Measurements from ENCODE around the gene RPL11.

Gene RPL11

DNA sequence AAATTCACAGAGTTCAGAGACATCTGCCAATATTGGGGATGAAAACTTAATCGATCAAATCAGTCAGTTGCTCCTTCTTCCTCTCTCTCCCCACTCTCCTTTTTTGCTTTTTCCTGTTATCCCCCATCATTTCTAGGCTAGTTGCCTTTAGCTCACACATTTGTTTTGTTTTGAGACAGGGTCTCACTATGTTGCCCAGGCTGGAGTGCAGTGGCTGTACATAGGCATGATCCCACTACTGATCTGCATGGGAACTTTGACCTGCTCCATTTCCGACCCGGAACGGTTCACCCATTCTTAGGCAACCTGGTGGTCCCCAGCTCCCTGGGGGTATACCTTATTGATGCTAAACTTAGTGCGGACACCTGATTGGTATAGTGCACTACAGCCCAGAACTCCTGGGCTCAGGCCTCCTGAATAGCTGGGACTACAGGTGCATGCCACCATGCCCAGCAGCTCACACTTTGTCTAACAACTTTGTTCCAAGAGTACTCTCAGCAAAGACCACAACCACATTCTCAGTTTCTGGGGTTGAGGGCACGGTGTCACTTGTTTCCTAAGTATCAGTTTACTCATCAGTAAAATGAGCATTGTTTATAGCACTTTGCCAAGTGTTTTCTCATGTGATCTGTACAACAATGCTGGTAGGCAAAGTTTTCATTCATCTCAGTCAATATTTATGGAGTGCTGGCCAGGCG, 45.0 kb downstream of the RPL11 start:
- DNase-seq = no peak

DNA sequence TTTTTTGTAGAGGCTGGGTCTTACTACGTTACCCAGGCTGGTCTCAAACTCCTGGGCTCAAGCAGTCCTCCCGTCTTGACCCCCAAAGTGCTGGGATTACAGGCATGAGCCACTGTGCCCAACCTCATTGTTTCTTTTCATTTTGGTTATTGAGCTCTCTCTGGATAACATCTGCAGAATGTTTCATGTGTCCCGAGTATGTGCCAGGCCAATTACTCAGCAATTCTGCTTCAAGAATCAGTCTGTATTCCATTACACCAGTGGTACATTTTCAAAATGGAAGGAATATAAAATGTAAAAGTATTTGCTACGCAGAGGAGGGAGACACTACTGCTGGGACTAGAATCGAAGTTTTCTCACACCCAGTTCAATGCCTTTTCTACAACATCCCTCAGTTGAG, 50.0 kb downstream of the RPL11 start:
- DNase-seq = no peak

DNA sequence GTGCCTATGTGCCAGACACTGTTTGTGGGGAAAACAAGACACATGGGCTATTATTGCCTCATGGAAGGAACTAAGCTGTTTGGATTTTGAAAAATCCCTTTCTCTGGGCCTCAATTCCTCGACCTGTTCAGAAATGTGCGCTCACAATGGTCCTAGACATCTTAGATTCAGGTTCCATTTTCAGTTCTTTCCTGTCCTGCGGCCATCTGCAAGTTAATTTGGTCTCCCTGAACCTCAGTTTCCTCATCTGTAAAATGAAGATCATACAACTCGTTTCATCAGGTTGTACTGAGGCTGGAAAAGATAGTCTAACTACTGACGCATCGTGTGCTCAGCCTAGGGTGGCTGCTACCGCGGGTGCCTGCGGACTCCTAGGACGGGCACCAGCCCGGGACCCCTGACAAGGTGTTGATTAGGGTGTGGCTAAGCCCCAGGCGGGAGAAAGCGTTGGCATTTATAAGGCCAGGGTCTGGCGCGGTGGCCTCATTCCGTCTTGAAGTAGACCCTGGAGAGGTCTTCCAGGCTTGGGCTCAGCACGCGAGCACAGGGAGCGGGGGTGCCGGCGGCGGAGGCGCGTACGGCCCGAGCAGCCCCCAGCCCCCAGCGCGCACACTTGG, 51.2 kb downstream of the RPL11 start:
- DNase-seq = no peak

DNA sequence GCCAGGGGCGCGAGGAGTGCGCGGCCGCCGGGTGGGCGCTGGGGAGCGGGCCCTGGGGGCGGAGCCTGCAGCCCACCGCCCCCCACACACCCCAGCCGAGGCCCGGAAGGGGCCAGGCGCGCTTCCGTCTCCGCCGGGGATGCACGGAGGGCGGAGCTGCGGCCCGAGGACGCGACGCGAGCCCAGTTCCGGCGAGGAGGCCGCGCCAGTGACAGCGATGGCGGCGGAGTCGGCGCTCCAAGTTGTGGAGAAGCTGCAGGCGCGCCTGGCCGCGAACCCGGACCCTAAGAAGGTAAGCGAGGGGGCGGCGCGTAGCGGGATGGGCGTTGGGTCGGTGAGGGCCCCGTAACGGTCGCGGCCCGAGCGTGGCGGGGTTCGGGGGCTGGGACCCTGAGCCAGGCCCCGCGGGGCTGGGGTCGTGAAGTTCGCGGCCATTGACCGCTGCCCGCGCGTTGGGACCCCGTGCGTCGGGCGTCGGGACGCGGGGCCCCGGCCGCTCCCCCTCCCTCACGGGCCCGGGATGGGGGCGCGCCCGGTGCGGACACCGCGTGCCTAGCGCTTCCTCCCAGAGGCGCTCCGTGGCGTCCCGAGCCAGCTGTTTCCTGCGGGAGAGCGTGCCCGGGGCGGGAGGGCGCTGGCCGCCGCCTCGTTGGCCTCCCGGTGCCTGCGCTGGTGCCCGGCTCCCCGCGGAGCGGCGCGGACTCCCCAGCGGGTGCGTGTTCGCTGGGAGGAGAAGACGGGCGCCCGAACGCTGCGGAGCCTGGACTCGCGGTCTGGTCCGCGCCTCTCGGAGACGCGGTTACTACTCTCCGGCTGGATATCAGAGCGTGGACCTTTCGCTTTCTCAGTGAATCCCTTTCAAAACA, 51.9 kb downstream of the RPL11 start, which contains the start of gene ELOA:
Gene ELOA, plus strand, starts transcription at position 185 of the 866 bp plus-strand sequence. Its CDS starts 33 bp downstream, at position 218.
- peak; percentile 80 for DNase-seq

DNA sequence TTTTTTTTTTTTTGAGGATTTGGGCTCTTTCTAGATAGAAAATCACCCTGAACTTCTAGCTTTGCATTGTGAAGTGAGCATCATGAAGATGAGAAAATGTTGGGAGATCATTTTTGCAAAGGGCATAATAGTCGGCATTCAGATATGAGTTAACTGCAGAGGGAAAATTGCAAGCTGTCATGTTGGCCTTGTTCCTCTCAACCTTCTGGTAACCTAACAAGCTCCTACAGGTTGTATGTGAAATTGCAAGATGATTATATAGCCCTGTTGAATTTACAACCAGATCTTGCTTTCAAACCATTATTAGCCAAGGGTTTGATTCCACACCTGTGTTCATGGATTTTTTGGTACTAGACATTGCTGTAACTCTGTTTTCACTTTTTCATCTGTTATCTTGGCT, 53.9 kb downstream of the RPL11 start:
- no peak for DNase-seq
